ENCODE results near the gene FBXL16. TPM values are rescaled to one million over a fixed set of nuclear protein-coding genes. Genes with fewer than 3 reads are reported as not detected.
A peak's percentile ranks its signal among the peaks of the same experiment; 100 is the strongest.

FBXL16 gene
- total and polyA plus RNA-seq, 2 of the 13 experiments (the other 11 are each of a cell fraction or from before 2014, with no cell fraction given), result 0.22 to 2.0 TPM

DNA sequence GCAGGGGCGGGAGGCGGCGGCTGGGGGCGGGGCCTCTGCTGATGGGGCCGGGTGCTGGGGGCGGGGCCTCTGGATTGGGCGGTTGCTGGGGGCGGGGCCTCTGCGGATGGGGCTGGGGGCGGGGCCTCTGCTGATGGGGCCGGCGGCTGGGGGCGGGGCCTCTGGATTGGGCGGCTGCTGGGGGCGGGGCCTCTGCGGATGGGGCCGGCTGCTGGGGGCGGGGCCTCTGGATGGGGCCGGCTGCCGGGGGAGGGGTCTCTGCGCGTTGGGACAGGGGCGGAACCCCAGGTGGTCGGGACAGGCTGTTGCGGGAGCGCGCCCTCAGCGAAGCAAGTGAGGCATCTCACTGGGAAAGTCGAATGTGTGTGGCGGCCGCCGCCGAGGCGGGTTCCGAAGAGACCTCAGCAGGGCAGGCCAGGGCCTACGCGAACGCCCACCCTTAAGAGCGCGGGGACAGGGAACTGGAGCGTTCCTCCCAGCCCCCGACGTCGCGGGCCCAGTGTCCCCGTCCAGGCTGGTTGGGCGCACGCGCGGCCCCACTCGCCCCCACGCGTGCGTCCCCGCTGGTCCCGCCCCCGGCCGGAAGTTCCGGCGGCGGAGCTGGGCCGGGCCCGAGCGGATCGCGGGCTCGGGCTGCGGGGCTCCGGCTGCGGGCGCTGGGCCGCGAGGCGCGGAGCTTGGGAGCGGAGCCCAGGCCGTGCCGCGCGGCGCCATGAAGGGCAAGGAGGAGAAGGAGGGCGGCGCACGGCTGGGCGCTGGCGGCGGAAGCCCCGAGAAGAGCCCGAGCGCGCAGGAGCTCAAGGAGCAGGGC is 25.6 kb downstream of the FBXL16 start, which contains the start of gene STUB1 (continued):
- TF ChIP-seq, protein P1, sequence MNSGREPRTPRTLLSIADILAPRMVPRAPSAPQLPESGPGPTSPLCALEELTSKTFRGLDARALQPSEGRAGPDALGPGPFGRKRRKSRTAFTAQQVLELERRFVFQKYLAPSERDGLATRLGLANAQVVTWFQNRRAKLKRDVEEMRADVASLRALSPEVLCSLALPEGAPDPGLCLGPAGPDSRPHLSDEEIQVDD (CRISPR knock-in tag; IDR thresholded peaks at IDR 0.05; ENCODE audit: borderline replicate concordance), result no peak
- TF ChIP-seq RAD51 (IDR thresholded peaks at IDR 0.05; ENCODE audit: borderline replicate concordance) (no peak), ZNF451 (CRISPR knock-in tag; IDR thresholded peaks at IDR 0.05) (no peak), ZNF703 (CRISPR knock-in tag; IDR thresholded peaks at IDR 0.05; ENCODE audit: borderline replicate concordance) (no peak), HNF4G (IDR thresholded peaks at IDR 0.05; ENCODE audit: borderline replicate concordance, low read depth, low read length) (no peak), HNF4G (CRISPR knock-in tag; IDR thresholded peaks at IDR 0.05; ENCODE audit: borderline replicate concordance, low read depth) (no peak), ZNF337 (CRISPR knock-in tag; IDR thresholded peaks at IDR 0.05; ENCODE audit: borderline replicate concordance, low read depth) (no peak), NPAS2 (CRISPR knock-in tag; IDR thresholded peaks at IDR 0.05; ENCODE audit: borderline replicate concordance) (no peak), XBP1 (CRISPR knock-in tag; IDR thresholded peaks at IDR 0.05) (no peak), ZNF430 (CRISPR knock-in tag; IDR thresholded peaks at IDR 0.05) (peak; percentile 2; the same call in 1 of the 2 replicates), ZBTB7B (CRISPR knock-in tag; IDR thresholded peaks at IDR 0.05) (0 out of 2 replicates have a peak, but pooled peaks have one; percentile 24), ZFP41 (CRISPR knock-in tag; IDR thresholded peaks at IDR 0.05; ENCODE audit: borderline replicate concordance) (no peak), ZNF773 (CRISPR knock-in tag; IDR thresholded peaks at IDR 0.05; ENCODE audit: borderline replicate concordance) (0 out of 2 replicates have a peak, but pooled peaks have one; percentile 76), SIX4 (CRISPR knock-in tag; IDR thresholded peaks at IDR 0.05) (no peak)
- TF ChIP-seq, protein P2, sequence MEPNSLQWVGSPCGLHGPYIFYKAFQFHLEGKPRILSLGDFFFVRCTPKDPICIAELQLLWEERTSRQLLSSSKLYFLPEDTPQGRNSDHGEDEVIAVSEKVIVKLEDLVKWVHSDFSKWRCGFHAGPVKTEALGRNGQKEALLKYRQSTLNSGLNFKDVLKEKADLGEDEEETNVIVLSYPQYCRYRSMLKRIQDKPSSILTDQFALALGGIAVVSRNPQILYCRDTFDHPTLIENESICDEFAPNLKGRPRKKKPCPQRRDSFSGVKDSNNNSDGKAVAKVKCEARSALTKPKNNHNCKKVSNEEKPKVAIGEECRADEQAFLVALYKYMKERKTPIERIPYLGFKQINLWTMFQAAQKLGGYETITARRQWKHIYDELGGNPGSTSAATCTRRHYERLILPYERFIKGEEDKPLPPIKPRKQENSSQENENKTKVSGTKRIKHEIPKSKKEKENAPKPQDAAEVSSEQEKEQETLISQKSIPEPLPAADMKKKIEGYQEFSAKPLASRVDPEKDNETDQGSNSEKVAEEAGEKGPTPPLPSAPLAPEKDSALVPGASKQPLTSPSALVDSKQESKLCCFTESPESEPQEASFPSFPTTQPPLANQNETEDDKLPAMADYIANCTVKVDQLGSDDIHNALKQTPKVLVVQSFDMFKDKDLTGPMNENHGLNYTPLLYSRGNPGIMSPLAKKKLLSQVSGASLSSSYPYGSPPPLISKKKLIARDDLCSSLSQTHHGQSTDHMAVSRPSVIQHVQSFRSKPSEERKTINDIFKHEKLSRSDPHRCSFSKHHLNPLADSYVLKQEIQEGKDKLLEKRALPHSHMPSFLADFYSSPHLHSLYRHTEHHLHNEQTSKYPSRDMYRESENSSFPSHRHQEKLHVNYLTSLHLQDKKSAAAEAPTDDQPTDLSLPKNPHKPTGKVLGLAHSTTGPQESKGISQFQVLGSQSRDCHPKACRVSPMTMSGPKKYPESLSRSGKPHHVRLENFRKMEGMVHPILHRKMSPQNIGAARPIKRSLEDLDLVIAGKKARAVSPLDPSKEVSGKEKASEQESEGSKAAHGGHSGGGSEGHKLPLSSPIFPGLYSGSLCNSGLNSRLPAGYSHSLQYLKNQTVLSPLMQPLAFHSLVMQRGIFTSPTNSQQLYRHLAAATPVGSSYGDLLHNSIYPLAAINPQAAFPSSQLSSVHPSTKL (CRISPR knock-in tag; IDR thresholded peaks at IDR 0.05), result 0 out of 2 replicates have a peak, but pooled peaks have one; percentile 17
- TF ChIP-seq, protein P3, sequence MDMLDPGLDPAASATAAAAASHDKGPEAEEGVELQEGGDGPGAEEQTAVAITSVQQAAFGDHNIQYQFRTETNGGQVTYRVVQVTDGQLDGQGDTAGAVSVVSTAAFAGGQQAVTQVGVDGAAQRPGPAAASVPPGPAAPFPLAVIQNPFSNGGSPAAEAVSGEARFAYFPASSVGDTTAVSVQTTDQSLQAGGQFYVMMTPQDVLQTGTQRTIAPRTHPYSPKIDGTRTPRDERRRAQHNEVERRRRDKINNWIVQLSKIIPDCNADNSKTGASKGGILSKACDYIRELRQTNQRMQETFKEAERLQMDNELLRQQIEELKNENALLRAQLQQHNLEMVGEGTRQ (IDR thresholded peaks at IDR 0.05; ENCODE audit: low read depth, low read length), result no peak
- TF ChIP-seq, protein P3 (CRISPR knock-in tag; IDR thresholded peaks at IDR 0.05; ENCODE audit: borderline replicate concordance), result no peak
- TF ChIP-seq, protein P4, sequence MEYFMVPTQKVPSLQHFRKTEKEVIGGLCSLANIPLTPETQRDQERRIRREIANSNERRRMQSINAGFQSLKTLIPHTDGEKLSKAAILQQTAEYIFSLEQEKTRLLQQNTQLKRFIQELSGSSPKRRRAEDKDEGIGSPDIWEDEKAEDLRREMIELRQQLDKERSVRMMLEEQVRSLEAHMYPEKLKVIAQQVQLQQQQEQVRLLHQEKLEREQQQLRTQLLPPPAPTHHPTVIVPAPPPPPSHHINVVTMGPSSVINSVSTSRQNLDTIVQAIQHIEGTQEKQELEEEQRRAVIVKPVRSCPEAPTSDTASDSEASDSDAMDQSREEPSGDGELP (IDR thresholded peaks at IDR 0.05; ENCODE audit: borderline replicate concordance, low read depth), result no peak
- TF ChIP-seq, protein P5, sequence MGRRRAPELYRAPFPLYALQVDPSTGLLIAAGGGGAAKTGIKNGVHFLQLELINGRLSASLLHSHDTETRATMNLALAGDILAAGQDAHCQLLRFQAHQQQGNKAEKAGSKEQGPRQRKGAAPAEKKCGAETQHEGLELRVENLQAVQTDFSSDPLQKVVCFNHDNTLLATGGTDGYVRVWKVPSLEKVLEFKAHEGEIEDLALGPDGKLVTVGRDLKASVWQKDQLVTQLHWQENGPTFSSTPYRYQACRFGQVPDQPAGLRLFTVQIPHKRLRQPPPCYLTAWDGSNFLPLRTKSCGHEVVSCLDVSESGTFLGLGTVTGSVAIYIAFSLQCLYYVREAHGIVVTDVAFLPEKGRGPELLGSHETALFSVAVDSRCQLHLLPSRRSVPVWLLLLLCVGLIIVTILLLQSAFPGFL (CRISPR knock-in tag; IDR thresholded peaks at IDR 0.05), result no peak
